ENCODE results near the gene PANK2. TPM values are rescaled to one million over a fixed set of nuclear protein-coding genes. Genes with fewer than 3 reads are reported as not detected.
"Not testable (repeated sequence)": the region's sequence is repeated elsewhere in the genome, so short reads cannot be mapped to it uniquely, and the experiment has no call there.

Gene PANK2
- 10 to 100 TPM; 22.9 to 48.7 (median 38.2) TPM for total RNA-seq

- no peaks in the 10 kb centered on the region for H3K27me3 ChIP-seq
- no peaks in the 10 kb centered on the region for H3K36me3 ChIP-seq
- intact Hi-C loops (cut with DNase I; ENCODE audit: low total_unique reads) (no loop called here), in situ Hi-C loops (cut with MboI; ENCODE audit: low pct_ligation_motif_present in 1 of 4, low pct_unique_long_range_greater_than_20kb in 1 of 4, low sequenced_read_pairs in 3 of 4) (loop anchor here in 3 of 4 donors (10.0 to 25.0 kb wide), 2 partner anchors 126 to 198 kb away; partner anchors contain the start of gene RNF24 (in 1 of the 3))
- H3K9me3 ChIP-seq: no peaks in the 10 kb centered on the region
- DNase-seq: peak; percentile 99
- peak; percentile 96 to 98 (median 97) for TF ChIP-seq POLR2AphosphoS5 (IDR thresholded peaks at IDR 0.05)
- TF ChIP-seq POLR2A (IDR thresholded peaks at IDR 0.05): peak; percentile 90
- TF ChIP-seq EP300 (IDR thresholded peaks at IDR 0.05; ENCODE audit: low read depth): no peak
- peak; percentile 40 to 75 (median 48) for TF ChIP-seq CTCF (IDR thresholded peaks at IDR 0.05)
- peaks cover 19 to 47% (median 37%) of the 10 kb centered on the region in 4 donors for H3K4me1 ChIP-seq
- peak within 1 kb of the TSS; percentile 93 to 100 (median 98) for H3K27ac ChIP-seq
- H3K4me3 ChIP-seq: peak within 1 kb of the TSS; percentile 87 to 100 (median 96)
- 1% methylated on average over 60 of the region's 72 CpGs; no CpG with 5 or more reads in 1 of the 2 donors for WGBS, 2 donors (ENCODE audit: low coverage in 1 of 2)
These were observed at the start of gene PANK2 for GRCh38 chr20:3888622-3889488. TSS of gene PANK2 (plus strand) at chr20:3889387.

- in situ Hi-C loops (cut with MboI; ENCODE audit: low pct_ligation_motif_present in 1 of 4, low pct_unique_long_range_greater_than_20kb in 1 of 4, low sequenced_read_pairs in 3 of 4); H3K27me3 ChIP-seq; H3K27ac ChIP-seq; DNase-seq; H3K9me3 ChIP-seq; H3K4me3 ChIP-seq; H3K36me3 ChIP-seq; intact Hi-C loops (cut with DNase I; ENCODE audit: low total_unique reads): not testable (repeated sequence)
- peaks cover 9 to 29% (median 18%) of the 10 kb centered on the region in 4 donors for H3K4me1 ChIP-seq
- 86 to 93% methylated on average over 3 to 7 of the region's 7 CpGs for WGBS, 2 donors (ENCODE audit: low coverage in 1 of 2)
These were observed 49.0 kb upstream of the PANK2 start for GRCh38 chr20:3840201-3840600.

GRCh38 chr20:3842348-3842930, 46.7 kb upstream of the PANK2 start:
- in situ Hi-C loops (cut with MboI; ENCODE audit: low pct_ligation_motif_present in 1 of 4, low pct_unique_long_range_greater_than_20kb in 1 of 4, low sequenced_read_pairs in 3 of 4): no loop called here
- peaks cover 13 to 39% (median 27%) of the 10 kb centered on the region in 4 donors for H3K4me1 ChIP-seq
- WGBS, 2 donors (ENCODE audit: low coverage in 1 of 2): 59 to 76% methylated on average over 3 to 7 of the region's 7 CpGs
- no peaks in the 10 kb centered on the region for H3K9me3 ChIP-seq
- no peaks in the 10 kb centered on the region for H3K27me3 ChIP-seq
- H3K36me3 ChIP-seq: no peaks in the 10 kb centered on the region
- no peak overlapping the region for H3K4me3 ChIP-seq
- DNase-seq: peak; percentile 66
- TF ChIP-seq POLR2AphosphoS5 (IDR thresholded peaks at IDR 0.05): peak in 2 of 3 donors; percentile 34 to 47
- no peak for TF ChIP-seq CTCF (IDR thresholded peaks at IDR 0.05)
- peak overlapping the region; percentile 68 to 80 (median 76) for H3K27ac ChIP-seq
- intact Hi-C loops (cut with DNase I; ENCODE audit: low total_unique reads): no loop called here

GRCh38 chr20:3843490-3843889, 45.7 kb upstream of the PANK2 start:
- H3K27ac ChIP-seq: peak overlapping the region in 3 of 4 donors; percentile 68 to 80 (median 77)
- no peaks in the 10 kb centered on the region for H3K27me3 ChIP-seq
- WGBS, 2 donors (ENCODE audit: low coverage in 1 of 2): 45 to 84% methylated on average over 3 to 5 of the region's 5 CpGs
- intact Hi-C loops (cut with DNase I; ENCODE audit: low total_unique reads): no loop called here
- no peaks in the 10 kb centered on the region for H3K36me3 ChIP-seq
- in situ Hi-C loops (cut with MboI; ENCODE audit: low pct_ligation_motif_present in 1 of 4, low pct_unique_long_range_greater_than_20kb in 1 of 4, low sequenced_read_pairs in 3 of 4): no loop called here
- DNase-seq: peak; percentile 42
- H3K4me3 ChIP-seq: no peak overlapping the region
- no peaks in the 10 kb centered on the region for H3K9me3 ChIP-seq
- H3K4me1 ChIP-seq: peaks cover 17 to 49% (median 35%) of the 10 kb centered on the region in 4 donors
- TF ChIP-seq CTCF (IDR thresholded peaks at IDR 0.05) (no peak), EP300 (IDR thresholded peaks at IDR 0.05; ENCODE audit: low read depth) (no peak), POLR2A (IDR thresholded peaks at IDR 0.05) (no peak), POLR2AphosphoS5 (IDR thresholded peaks at IDR 0.05) (no peak)

- H3K27me3 ChIP-seq; DNase-seq; H3K4me3 ChIP-seq; in situ Hi-C loops (cut with MboI; ENCODE audit: low pct_ligation_motif_present in 1 of 4, low pct_unique_long_range_greater_than_20kb in 1 of 4, low sequenced_read_pairs in 3 of 4); H3K9me3 ChIP-seq; intact Hi-C loops (cut with DNase I; ENCODE audit: low total_unique reads); H3K36me3 ChIP-seq: not testable (repeated sequence)
- 91 to 93% methylated on average over 4 to 9 of the region's 9 CpGs for WGBS, 2 donors (ENCODE audit: low coverage in 1 of 2)
- H3K4me1 ChIP-seq: peaks cover 17 to 54% (median 39%) of the 10 kb centered on the region in 4 donors
- H3K27ac ChIP-seq: peak overlapping the region; percentile 89 to 95 (median 94)
These were observed 45.1 kb upstream of the PANK2 start for GRCh38 chr20:3843990-3844619.

Data from transverse colon (tissue), 4 donors.